Measurements from ENCODE around the gene PCDHB12.
"Not testable (repeated sequence)": the region's sequence is repeated elsewhere in the genome, so short reads cannot be mapped to it uniquely, and the experiment has no call there.

The PCDHB12 gene

GRCh38 chr5:141208478-141208877 lies at the start of gene PCDHB12:
TSS of gene PCDHB12 (plus strand) at chr5:141208719. CDS start at chr5:141208908, 189 bp downstream.
- DNase-seq: peak in 1 of 2 donors; percentile 3

- DNase-seq: peak in 1 of 2 donors; percentile 21
Measured at GRCh38 chr5:141172381-141173204, 35.9 kb upstream of the PCDHB12 start, which contains the start of gene PCDHB7. TSS of gene PCDHB7 (plus strand) at chr5:141172644. CDS start at chr5:141172836, 192 bp downstream.

DNA sequence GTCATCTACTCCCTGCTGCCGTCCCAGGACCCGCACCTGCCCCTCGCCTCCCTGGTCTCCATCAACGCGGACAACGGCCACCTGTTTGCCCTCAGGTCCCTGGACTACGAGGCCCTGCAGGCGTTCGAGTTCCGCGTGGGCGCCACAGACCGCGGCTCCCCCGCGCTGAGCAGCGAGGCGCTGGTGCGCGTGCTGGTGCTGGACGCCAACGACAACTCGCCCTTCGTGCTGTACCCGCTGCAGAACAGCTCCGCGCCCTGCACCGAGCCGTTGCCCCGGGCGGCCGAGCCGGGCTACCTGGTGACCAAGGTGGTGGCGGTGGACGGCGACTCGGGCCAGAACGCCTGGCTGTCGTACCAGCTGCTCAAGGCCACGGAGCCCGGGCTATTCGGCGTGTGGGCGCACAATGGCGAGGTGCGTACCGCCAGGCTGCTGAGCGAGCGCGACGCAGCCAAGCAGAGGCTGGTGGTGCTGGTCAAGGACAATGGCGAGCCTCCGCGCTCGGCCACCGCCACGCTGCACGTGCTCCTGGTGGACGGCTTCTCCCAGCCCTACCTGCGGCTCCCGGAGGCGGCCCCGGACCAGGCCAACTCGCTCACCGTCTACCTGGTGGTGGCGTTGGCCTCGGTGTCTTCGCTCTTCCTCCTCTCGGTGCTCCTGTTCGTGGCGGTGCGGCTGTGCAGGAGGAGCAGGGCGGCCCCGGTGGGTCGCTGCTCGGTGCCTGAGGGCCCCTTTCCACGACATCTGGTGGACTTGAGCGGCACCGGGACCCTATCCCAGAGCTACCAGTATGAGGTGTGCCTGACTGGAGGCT lies 34.0 kb upstream of the PCDHB12 start:
- DNase-seq: not testable (repeated sequence)

GRCh38 chr5:141175933-141176332 lies 32.6 kb upstream of the PCDHB12 start:
- DNase-seq: no peak

DNA sequence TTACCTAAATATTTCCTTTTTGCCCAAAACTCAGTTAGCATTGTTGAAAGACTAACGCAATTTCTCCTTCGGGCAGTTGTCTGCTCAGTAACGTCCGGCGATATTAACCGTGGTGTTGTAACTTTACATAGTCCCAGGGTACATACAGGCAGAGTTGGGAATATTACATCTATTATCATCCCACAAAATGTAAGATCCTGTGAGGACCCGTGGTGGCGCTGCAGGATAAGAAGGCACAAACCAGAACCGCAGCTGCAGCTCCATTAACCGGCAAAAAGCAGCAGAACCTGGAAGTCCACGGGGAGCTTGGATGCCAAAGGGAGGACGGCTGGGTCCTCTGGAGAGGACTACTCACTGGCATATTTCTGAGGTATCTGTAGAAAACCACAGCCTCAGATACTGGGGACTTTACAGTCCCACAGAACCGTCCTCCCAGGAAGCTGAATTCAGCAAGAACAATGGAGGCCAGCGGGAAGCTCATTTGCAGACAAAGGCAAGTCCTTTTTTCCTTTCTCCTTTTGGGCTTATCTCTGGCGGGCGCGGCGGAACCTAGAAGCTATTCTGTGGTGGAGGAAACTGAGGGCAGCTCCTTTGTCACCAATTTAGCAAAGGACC lies 30.8 kb upstream of the PCDHB12 start, which contains the start of gene PCDHB8:
Gene PCDHB8 (plus strand): TSS at position 214 of the 615 bp plus-strand sequence. CDS start 245 bp downstream, at position 459.
- DNase-seq: not testable (repeated sequence)

DNA sequence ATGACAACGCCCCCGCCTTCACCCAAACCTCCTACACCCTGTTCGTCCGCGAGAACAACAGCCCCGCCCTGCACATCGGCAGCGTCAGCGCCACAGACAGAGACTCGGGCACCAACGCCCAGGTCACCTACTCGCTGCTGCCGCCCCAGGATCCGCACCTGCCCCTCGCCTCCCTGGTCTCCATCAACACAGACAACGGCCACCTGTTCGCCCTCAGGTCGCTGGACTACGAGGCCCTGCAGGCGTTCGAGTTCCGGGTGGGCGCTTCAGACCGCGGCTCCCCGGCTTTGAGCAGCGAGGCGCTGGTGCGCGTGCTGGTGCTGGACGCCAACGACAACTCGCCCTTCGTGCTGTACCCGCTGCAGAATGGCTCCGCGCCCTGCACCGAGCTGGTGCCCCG lies 29.1 kb upstream of the PCDHB12 start:
- DNase-seq: not testable (repeated sequence)

GRCh38 chr5:141179876-141180275 lies 28.6 kb upstream of the PCDHB12 start:
- DNase-seq: not testable (repeated sequence)

GRCh38 chr5:141180313-141180712 lies 28.2 kb upstream of the PCDHB12 start:
- DNase-seq: no peak

DNA sequence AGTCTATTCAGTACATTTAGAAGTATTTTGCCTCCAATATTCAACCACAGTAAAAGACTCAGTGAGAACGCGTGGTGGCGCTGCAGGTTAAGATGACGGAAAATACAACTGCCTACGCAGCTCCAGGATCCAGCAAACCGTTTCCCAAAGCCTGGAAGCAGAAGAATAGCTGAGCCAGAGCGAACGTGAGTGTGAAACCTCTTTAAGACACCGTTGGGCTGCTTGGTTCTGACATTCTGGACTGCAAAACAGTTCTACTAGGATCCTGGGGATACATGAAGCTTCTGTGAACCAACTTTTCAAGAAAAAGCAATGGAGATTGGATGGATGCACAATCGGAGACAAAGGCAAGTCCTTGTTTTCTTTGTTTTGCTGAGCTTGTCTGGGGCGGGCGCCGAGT lies 26.3 kb upstream of the PCDHB12 start, which contains the start of gene PCDHB16:
Gene PCDHB16 (plus strand): TSS at position 140 of the 400 bp plus-strand sequence. CDS start 173 bp downstream, at position 313.
- DNase-seq: peak in 1 of 2 donors; percentile 6

DNA sequence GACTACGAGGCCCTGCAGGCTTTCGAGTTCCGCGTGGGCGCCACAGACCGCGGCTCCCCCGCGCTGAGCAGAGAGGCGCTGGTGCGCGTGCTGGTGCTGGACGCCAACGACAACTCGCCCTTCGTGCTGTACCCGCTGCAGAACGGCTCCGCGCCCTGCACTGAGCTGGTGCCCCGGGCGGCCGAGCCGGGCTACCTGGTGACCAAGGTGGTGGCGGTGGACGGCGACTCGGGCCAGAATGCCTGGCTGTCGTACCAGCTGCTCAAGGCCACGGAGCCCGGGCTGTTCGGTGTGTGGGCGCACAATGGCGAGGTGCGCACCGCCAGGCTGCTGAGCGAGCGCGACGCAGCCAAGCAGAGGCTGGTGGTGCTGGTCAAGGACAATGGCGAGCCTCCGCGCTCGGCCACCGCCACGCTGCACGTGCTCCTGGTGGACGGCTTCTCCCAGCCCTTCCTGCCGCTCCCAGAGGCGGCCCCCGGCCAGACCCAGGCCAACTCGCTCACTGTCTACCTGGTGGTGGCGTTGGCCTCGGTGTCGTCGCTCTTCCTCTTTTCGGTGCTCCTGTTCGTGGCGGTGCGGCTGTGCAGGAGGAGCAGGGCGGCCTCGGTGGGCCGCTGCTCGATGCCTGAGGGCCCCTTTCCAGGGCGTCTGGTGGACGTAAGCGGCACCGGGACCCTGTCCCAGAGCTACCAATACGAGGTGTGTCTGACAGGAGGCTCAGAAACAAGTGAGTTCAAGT lies 24.2 kb upstream of the PCDHB12 start:
- DNase-seq: not testable (repeated sequence)

- DNase-seq: peak in 1 of 2 donors; percentile 0
Measured at GRCh38 chr5:141186897-141187512, 21.5 kb upstream of the PCDHB12 start, which contains the start of gene PCDHB9. TSS of gene PCDHB9 (plus strand) at chr5:141187161. CDS start at chr5:141187319, 158 bp downstream.

GRCh38 chr5:141188682-141189081 lies 19.8 kb upstream of the PCDHB12 start:
- DNase-seq: not testable (repeated sequence)

- DNase-seq: not testable (repeated sequence)
Measured at GRCh38 chr5:141189131-141189530, 19.4 kb upstream of the PCDHB12 start.

- DNase-seq: peak; percentile 3 to 20
Measured at GRCh38 chr5:141192110-141192725, 16.3 kb upstream of the PCDHB12 start, which contains the start of gene PCDHB10. TSS of gene PCDHB10 (plus strand) at chr5:141192353. CDS start at chr5:141192553, 200 bp downstream.

GRCh38 chr5:141194332-141194731 lies 14.2 kb upstream of the PCDHB12 start:
- not testable (repeated sequence) for DNase-seq

DNA sequence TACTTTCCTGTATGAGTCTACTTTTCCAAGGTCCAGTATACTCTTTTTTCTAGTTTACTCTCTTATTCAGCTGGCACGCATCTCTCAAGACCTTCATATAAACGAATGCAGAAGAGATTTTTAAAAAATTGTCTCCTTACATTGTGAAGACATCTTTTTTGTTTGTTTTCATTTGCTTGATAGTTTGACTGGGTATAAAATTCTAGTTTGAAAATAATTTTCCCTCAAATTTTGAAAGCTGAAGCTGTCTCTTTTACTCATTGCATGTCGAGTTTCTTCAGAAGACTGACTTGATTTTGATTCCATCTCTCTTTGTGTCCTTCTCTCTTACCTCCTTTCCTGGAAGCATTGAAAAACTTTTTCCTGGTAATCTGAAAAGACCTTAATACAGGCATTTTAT lies 12.2 kb upstream of the PCDHB12 start:
- DNase-seq: no peak

DNA sequence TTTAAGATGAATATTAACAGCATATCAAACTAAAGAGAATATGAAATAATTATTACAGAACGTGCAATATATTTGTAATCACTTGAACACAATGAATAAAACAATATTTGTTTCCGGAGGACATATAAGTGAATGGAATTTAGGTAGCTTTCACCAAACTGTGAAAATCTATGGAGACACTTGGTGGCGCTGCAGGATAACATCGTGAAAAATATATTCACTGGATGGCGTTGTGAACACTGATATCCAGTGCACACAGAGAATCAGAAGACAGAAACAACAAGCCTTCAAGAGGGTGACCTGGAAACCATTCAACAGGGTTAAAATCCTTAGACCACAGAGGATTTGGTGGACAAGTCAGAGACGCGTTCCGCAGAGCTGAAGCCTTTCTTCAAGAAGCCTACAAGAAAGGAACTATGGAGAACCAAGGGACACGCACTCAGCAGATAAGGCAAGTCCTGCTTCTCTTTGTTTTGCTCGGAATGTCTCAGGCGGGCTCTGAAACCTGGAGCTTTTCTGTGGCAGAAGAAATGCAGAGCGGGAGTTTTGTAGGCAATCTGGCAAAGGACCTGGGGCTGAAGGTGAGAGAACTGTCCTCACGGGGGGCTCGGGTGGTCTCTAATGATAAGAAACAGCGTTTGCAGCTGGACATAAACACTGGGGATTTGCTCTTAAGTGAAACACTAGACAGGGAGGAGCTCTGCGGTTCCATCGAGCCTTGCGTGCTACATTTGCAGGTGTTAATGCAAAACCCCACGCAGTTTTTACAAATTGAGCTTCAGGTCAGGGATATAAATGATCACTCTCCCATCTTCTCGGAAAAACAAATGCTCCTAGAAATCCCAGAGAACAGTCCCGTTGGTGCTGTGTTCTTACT lies 8.9 kb upstream of the PCDHB12 start, which contains the start of gene PCDHB11:
Gene PCDHB11 (plus strand): TSS at position 269 of the 877 bp plus-strand sequence. CDS start 148 bp downstream, at position 417.
- no peak for DNase-seq

DNA sequence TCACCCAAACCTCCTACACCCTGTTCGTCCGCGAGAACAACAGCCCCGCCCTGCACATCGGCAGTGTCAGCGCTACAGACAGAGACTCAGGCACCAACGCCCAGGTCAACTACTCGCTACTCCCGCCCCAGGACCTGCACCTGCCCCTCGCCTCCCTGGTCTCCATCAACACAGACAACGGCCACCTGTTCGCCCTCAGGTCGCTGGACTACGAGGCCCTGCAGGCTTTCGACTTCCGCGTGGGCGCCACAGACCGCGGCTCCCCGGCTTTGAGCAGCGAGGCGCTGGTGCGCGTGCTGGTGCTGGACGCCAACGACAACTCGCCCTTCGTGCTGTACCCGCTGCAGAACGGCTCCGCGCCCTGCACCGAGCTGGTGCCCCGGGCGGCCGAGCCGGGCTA lies 7.4 kb upstream of the PCDHB12 start:
- DNase-seq: not testable (repeated sequence)

DNA sequence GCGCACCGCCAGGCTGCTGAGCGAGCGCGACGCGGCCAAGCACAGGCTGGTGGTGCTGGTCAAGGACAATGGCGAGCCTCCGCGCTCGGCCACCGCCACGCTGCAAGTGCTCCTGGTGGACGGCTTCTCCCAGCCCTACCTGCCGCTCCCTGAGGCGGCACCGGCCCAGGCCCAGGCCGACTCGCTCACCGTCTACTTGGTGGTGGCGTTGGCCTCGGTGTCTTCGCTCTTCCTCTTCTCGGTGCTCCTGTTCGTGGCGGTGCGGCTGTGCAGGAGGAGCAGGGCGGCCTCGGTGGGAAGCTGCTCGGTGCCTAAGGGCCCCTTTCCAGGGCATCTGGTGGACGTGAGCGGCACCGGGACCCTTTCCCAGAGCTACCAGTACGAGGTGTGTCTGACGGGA lies 6.9 kb upstream of the PCDHB12 start:
- not testable (repeated sequence) for DNase-seq

Data from hippocampal formation (tissue), 2 donors.